ENCODE data around the gene SSH2. TPM values are rescaled to one million over a fixed set of nuclear protein-coding genes. Genes with fewer than 3 reads are reported as not detected.

The SSH2 gene
- polyA plus RNA-seq, 1 donor from 2014 or later, result 16.6 TPM

GRCh38 chr17:29793501-29793900, 136.5 kb downstream of the SSH2 start:
- no peaks in the 10 kb centered on the region for H4K20me1 ChIP-seq (ENCODE audit: insufficient read depth)
- H3K9me2 ChIP-seq (ENCODE audit: insufficient read depth, low read length), result no peaks in the 10 kb centered on the region
- H3K79me2 ChIP-seq (replicated peaks; ENCODE audit: insufficient read depth, low read length), result peaks cover 6% of the 10 kb centered on the region
- H3K27me3 ChIP-seq (ENCODE audit: insufficient read depth, low read depth, low read length), result no peaks in the 10 kb centered on the region
- no peak overlapping the region for H3K4me3 ChIP-seq (ENCODE audit: low read length)
- no peak overlapping the region for H3K4me2 ChIP-seq (ENCODE audit: low read length)
- H3K9me3 ChIP-seq (ENCODE audit: low read length), result no peaks in the 10 kb centered on the region
- TF ChIP-seq SMC3 (conservative IDR thresholded peaks at IDR 0.05; ENCODE audit: poor library complexity), result no peak
- TF ChIP-seq EZH2 (IDR thresholded peaks at IDR 0.05; ENCODE audit: borderline replicate concordance, insufficient read depth, low read length, poor library complexity, severe bottlenecking), result no peak
- TF ChIP-seq MXI1 (conservative IDR thresholded peaks at IDR 0.05; ENCODE audit: poor library complexity, severe bottlenecking), result no peak
- TF ChIP-seq POLR2AphosphoS5 (IDR thresholded peaks at IDR 0.05), result no peak
- TF ChIP-seq CTCF (IDR thresholded peaks at IDR 0.05; ENCODE audit: poor library complexity, severe bottlenecking), result no peak
- no peak for TF ChIP-seq RAD21 (conservative IDR thresholded peaks at IDR 0.05)
- no peak for TF ChIP-seq EP300 (conservative IDR thresholded peaks at IDR 0.05; ENCODE audit: poor library complexity, severe bottlenecking)
- TF ChIP-seq TAF1 (IDR thresholded peaks at IDR 0.05; ENCODE audit: low read depth), result no peak
- TF ChIP-seq REST (IDR thresholded peaks at IDR 0.05; ENCODE audit: borderline replicate concordance), result no peak
- H3K27ac ChIP-seq (ENCODE audit: low read length), result no peak overlapping the region
- H3F3A ChIP-seq (ENCODE audit: insufficient read depth, low read length, poor library complexity, severe bottlenecking), result no peaks in the 10 kb centered on the region
- H3K36me3 ChIP-seq (ENCODE audit: insufficient read depth, low read length), result no peaks in the 10 kb centered on the region
- H3K9ac ChIP-seq (ENCODE audit: low read length), result no peak overlapping the region
- no peak overlapping the region for H2AFZ ChIP-seq (ENCODE audit: low read depth, low read length)

- no peak overlapping the region for H3K4me3 ChIP-seq (ENCODE audit: low read length)
- H3K9me3 ChIP-seq (ENCODE audit: low read length), result no peaks in the 10 kb centered on the region
- no peaks in the 10 kb centered on the region for H3K79me2 ChIP-seq (replicated peaks; ENCODE audit: insufficient read depth, low read length)
- H4K20me1 ChIP-seq (ENCODE audit: insufficient read depth), result no peaks in the 10 kb centered on the region
- H2AFZ ChIP-seq (ENCODE audit: low read depth, low read length), result no peak overlapping the region
- H3K27me3 ChIP-seq (ENCODE audit: insufficient read depth, low read depth, low read length), result no peaks in the 10 kb centered on the region
- H3K9ac ChIP-seq (ENCODE audit: low read length), result no peak overlapping the region
- no peaks in the 10 kb centered on the region for H3K9me2 ChIP-seq (ENCODE audit: insufficient read depth, low read length)
- no peaks in the 10 kb centered on the region for H3K36me3 ChIP-seq (ENCODE audit: insufficient read depth, low read length)
- H3F3A ChIP-seq (ENCODE audit: insufficient read depth, low read length, poor library complexity, severe bottlenecking), result no peaks in the 10 kb centered on the region
- TF ChIP-seq REST (IDR thresholded peaks at IDR 0.05; ENCODE audit: borderline replicate concordance) (no peak), MXI1 (conservative IDR thresholded peaks at IDR 0.05; ENCODE audit: poor library complexity, severe bottlenecking) (no peak), TAF1 (IDR thresholded peaks at IDR 0.05; ENCODE audit: low read depth) (no peak), CTCF (IDR thresholded peaks at IDR 0.05; ENCODE audit: poor library complexity, severe bottlenecking) (no peak), SMC3 (conservative IDR thresholded peaks at IDR 0.05; ENCODE audit: poor library complexity) (no peak), EZH2 (IDR thresholded peaks at IDR 0.05; ENCODE audit: borderline replicate concordance, insufficient read depth, low read length, poor library complexity, severe bottlenecking) (no peak), RAD21 (conservative IDR thresholded peaks at IDR 0.05) (no peak)
- no peak overlapping the region for H3K27ac ChIP-seq (ENCODE audit: low read length)
- H3K4me2 ChIP-seq (ENCODE audit: low read length), result no peak overlapping the region
These were observed 138.5 kb downstream of the SSH2 start for GRCh38 chr17:29791336-29792080.

Data from neural cell (in vitro differentiated cells).